GM23338 (cell line): ENCODE data around the gene FHAD1. TPM values are rescaled to one million over a fixed set of nuclear protein-coding genes. Genes with fewer than 3 reads are reported as not detected.

Experiments
- ATAC-seq: fragments of 200-7000 bp; cut with Tn5 transposase; 3 replicates; pipeline ENCODE4 v1.9.1; 2020
- DNase-seq: peaks from one replicate; pipeline ENCODE4 v3.0.0-alpha.2; 2015; ENCODE audit warnings: low spot score
- H2AFZ ChIP-seq: fragments of 200-600 bp; sonication (generic); 2 replicates; pipeline ENCODE4 v1.8.0; 2016; ENCODE audit warnings: antibody characterized with exemption, mild to moderate bottlenecking, moderate library complexity
- H3F3A ChIP-seq: fragments of 200-600 bp; sonication (generic); replicated peaks from 2 replicates; pipeline ENCODE4 v1.8.0; 2017; ENCODE audit warnings: antibody characterized with exemption, mixed run types, low read depth
- H3K27ac ChIP-seq: fragments of 200-600 bp; sonication (generic); 2 replicates; pipeline ENCODE4 v1.6.1; 2016; ENCODE audit warnings: low read depth
- H3K27me3 ChIP-seq: fragments of 200-600 bp; sonication (generic); 2 replicates; pipeline ENCODE4 v1.8.0; 2016; ENCODE audit warnings: mild to moderate bottlenecking, mixed run types, moderate library complexity; ENCODE audit not compliant: insufficient read depth
- H3K36me3 ChIP-seq: fragments of 200-600 bp; sonication (generic); 2 replicates; pipeline ENCODE4 v1.8.0; 2016; ENCODE audit warnings: mild to moderate bottlenecking; ENCODE audit not compliant: insufficient read depth
- H3K4me1 ChIP-seq: fragments of 200-600 bp; sonication (generic); 2 replicates; pipeline ENCODE4 v1.8.0; 2016; ENCODE audit warnings: mild to moderate bottlenecking, moderate library complexity; ENCODE audit not compliant: insufficient read depth
- H3K4me2 ChIP-seq: fragments of 200-600 bp; sonication (generic); 2 replicates; pipeline ENCODE4 v1.7.1; 2017; ENCODE audit warnings: mixed run types
- H3K4me3 ChIP-seq: fragments of 200-600 bp; sonication (generic); 2 replicates; pipeline ENCODE4 v1.6.1; 2016; ENCODE audit warnings: mixed run types
- H3K79me2 ChIP-seq: fragments of 200-600 bp; sonication (generic); replicated peaks from 2 replicates; pipeline ENCODE4 v1.8.0; 2017; ENCODE audit warnings: mild to moderate bottlenecking; ENCODE audit not compliant: insufficient read depth
- H3K9me2 ChIP-seq: fragments of 200-600 bp; sonication (generic); 2 replicates; pipeline ENCODE4 v1.8.0; 2017; ENCODE audit not compliant: insufficient read depth
- H4K20me1 ChIP-seq: fragments of 200-600 bp; sonication (generic); replicated peaks from 2 replicates; pipeline ENCODE4 v1.8.0; 2017; ENCODE audit warnings: mild to moderate bottlenecking; ENCODE audit not compliant: insufficient read depth
- H3K27ac Mint-ChIP-seq: 2 replicates; pipeline ENCODE4 v1.8.0; 2020; ENCODE audit warnings: inconsistent platforms, mild to moderate bottlenecking, moderate library complexity, mixed read lengths
- H3K27me3 Mint-ChIP-seq: 3 replicates; pipeline ENCODE4 v1.8.0; 2022; ENCODE audit warnings: low read depth, mild to moderate bottlenecking, moderate library complexity, mixed read lengths, inconsistent platforms; ENCODE audit not compliant: insufficient read depth, poor library complexity
- H3K36me3 Mint-ChIP-seq: 3 replicates; pipeline ENCODE4 v1.8.0; 2021; ENCODE audit warnings: low read depth, mild to moderate bottlenecking, inconsistent platforms, moderate library complexity, mixed read lengths
- H3K4me1 Mint-ChIP-seq: 3 replicates; pipeline ENCODE4 v1.8.0; 2020; ENCODE audit warnings: mild to moderate bottlenecking, inconsistent platforms, mixed read lengths
- H3K4me3 Mint-ChIP-seq: 3 replicates; pipeline ENCODE4 v1.8.0; 2021; ENCODE audit warnings: moderate library complexity, mild to moderate bottlenecking, inconsistent platforms, mixed read lengths
- H3K9me3 Mint-ChIP-seq: 3 replicates; pipeline ENCODE4 v1.8.0; 2020; ENCODE audit warnings: moderate library complexity, mild to moderate bottlenecking, inconsistent platforms, mixed read lengths
- CTCF ChIP-seq, 2 experiments: fragments of 200-600 bp in 1 of 2; sonication (generic) in 1 of 2; conservative IDR thresholded peaks; 2 replicates each; pipeline versions ENCODE4 v1.5.1 to v1.6.1; 2016 to 2017; ENCODE audit warnings: antibody characterized with exemption in 2 of 2, low read depth in 2 of 2, mild to moderate bottlenecking in 2 of 2, moderate library complexity in 1 of 2
- EZH2 ChIP-seq: fragments of 200-600 bp; sonication (generic); IDR thresholded peaks from one replicate; pipeline ENCODE4 v1.8.0; 2017; ENCODE audit warnings: antibody characterized with exemption, mild to moderate bottlenecking, low read depth; ENCODE audit not compliant: unreplicated experiment
- EZH2phosphoT487 ChIP-seq: fragments of 200-600 bp; sonication (generic); IDR thresholded peaks from one replicate; pipeline ENCODE4 v1.8.1; 2018; ENCODE audit warnings: antibody characterized with exemption; ENCODE audit not compliant: unreplicated experiment
- POLR2AphosphoS5 ChIP-seq: IDR thresholded peaks from 2 replicates; pipeline ENCODE4 v1.6.1; 2016; ENCODE audit warnings: antibody characterized with exemption, low read depth
- ZNF114 ChIP-seq: fragments of 250-450 bp; sonication (Bioruptor Pico); IDR thresholded peaks from 2 replicates; pipeline ENCODE4 v1.5.0; 2020; ENCODE audit warnings: mild to moderate bottlenecking, moderate library complexity
- ZNF462 ChIP-seq: fragments of 250-450 bp; sonication (Bioruptor Pico); IDR thresholded peaks from 2 replicates; pipeline ENCODE4 v1.5.0; 2020; ENCODE audit warnings: mild to moderate bottlenecking, moderate library complexity
- polyA plus RNA-seq: library from polyadenylated mRNA; unstranded; fragments of >200 nt; fragmentation: Nextera tagmentation; extraction: Ambion mirVana; gene quantifications from 2 replicates; pipeline ENCODE4 v1.2.1, GENCODE V29; 2016
- total RNA-seq: library from RNA; depleted of rRNA; stranded (reverse); fragments of >200 nt; shearing (Covaris generic); gene quantifications from 2 replicates; pipeline ENCODE4 v1.2.3, GENCODE V29; 2014
- TF ChIP-seq, protein P1 (sequence below): IDR thresholded peaks from one replicate; pipeline ENCODE4 v1.6.1; 2018; ENCODE audit warnings: antibody characterized with exemption; ENCODE audit not compliant: unreplicated experiment

FHAD1 gene
- total and polyA plus RNA-seq, 2 experiments from 2014 or later, result 1.8 to 3.3 TPM

DNA sequence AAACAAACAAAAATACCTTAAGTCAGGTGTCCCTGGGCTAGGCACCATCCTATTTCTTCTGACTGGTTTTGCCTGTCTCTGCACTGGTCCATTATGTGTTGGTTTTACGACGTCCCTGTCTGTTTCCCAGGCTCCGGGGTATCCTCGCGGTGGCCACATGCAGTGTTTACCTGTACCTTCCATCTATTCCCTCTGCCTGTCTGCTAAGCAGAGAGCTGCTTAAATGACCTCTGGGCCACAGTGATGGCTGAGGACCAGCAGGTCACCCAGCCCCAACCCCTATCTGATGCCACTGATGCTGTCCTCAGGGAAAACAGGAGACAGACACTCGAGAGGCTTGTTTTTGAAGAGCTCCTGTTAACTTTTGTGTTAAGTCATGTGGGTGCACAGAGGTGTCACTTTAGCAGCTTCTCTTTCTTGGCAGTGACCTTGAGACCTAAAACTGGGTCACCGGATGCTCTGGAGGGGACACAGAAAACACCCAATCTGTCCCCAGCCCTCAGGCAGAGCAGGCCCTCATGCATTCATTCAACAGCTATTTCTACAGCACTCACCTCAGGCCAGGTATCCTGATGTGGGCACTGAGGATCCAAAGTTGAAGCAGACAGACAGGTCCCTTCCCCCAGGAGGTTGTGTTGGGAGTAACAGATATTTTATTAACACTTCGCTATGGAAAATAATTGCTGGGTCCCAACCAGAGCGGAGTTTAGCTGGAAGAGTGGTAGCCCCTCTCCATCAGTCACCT lies 158.3 kb downstream of the FHAD1 start:
- no peak overlapping the region for H3K27ac ChIP-seq
- H3K27ac Mint-ChIP-seq, result no peak overlapping the region
- no peak overlapping the region for H3K4me3 Mint-ChIP-seq
- H3K4me3 ChIP-seq, result no peak overlapping the region
- no peak for TF ChIP-seq POLR2AphosphoS5
- H3K79me2 ChIP-seq, result no peaks in the 10 kb centered on the region
- peaks cover 7% of the 10 kb centered on the region; the same call in 2 of the 3 replicates for H3K4me1 Mint-ChIP-seq
- peaks cover 1% of the 10 kb centered on the region; the same call in 2 of the 3 replicates for H3K36me3 Mint-ChIP-seq
- peaks cover 10% of the 10 kb centered on the region for H3K4me1 ChIP-seq
- H3K27me3 Mint-ChIP-seq, result peaks cover 13% of the 10 kb centered on the region
- H3K27me3 ChIP-seq, result peaks cover 9% of the 10 kb centered on the region
- H2AFZ ChIP-seq, result no peak overlapping the region
- H3K36me3 ChIP-seq, result no peaks in the 10 kb centered on the region
- no peaks in the 10 kb centered on the region for H3K9me2 ChIP-seq
- no peaks in the 10 kb centered on the region for H4K20me1 ChIP-seq
- H3K4me2 ChIP-seq, result no peak overlapping the region
- peaks cover 8% of the 10 kb centered on the region for H3K9me3 Mint-ChIP-seq
- H3F3A ChIP-seq, result no peaks in the 10 kb centered on the region
- ATAC-seq, result no peak
- no peak for DNase-seq

DNA sequence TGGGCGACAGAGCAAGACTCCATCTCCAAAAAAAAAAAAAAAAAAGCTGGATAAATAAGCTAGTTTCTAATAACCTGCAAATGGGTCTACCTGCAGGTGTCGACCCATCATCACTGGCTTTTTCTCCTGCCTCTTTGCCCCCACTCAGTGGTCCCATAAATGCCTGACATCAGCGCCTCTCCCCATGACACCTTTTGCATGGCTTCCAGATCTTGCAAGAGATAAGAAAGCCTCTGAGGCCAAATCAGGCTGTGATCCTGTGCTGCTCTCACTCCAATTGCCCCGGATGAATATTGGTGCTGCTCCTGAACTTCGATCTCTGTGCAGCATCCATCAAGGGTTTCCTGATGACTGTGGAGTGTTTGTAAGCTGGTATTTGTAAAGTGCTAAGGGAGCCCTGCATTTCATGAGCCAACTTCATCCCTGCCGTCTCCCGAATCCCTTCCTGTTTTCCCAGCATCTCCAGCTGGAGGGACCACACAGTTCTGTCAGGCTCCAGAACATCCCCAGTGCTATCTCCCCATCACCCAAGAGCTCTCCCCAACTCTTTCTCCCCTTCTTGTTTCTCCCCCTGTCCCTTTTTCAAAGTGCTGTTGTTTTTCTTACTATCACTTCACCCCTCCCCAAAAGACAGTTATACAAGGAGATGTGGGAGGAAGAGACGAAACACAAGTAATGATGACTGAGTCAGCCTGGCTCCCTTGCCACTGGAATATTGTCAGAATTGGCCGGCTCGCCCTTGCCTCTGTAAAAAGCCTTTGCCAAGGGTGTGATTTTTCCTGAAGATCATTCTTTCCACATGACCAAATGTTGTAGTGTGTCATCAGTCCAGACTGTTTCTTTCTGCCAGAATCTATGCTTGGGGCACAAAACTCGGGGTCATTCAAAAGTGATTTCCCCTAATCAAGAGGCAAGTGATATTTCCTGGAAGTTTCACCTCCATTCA lies 159.9 kb downstream of the FHAD1 start:
- H3K27ac ChIP-seq, result no peak overlapping the region
- no peaks in the 10 kb centered on the region for H3K79me2 ChIP-seq
- no peak overlapping the region for H3K4me3 ChIP-seq
- peaks cover 24% of the 10 kb centered on the region for H3K27me3 ChIP-seq
- H3F3A ChIP-seq, result no peaks in the 10 kb centered on the region
- Mint-ChIP-seq H3K4me3 (no peak overlapping the region), H3K4me1 (peaks cover 14% of the 10 kb centered on the region), H3K9me3 (no peaks in the 10 kb centered on the region), H3K27me3 (peaks cover 25% of the 10 kb centered on the region), H3K36me3 (no peaks in the 10 kb centered on the region), H3K27ac (no peak overlapping the region)
- no peaks in the 10 kb centered on the region for H3K36me3 ChIP-seq
- H2AFZ ChIP-seq, result no peak overlapping the region
- peaks cover 10% of the 10 kb centered on the region for H3K4me1 ChIP-seq
- no peaks in the 10 kb centered on the region for H4K20me1 ChIP-seq
- ATAC-seq (no peak), DNase-seq (no peak)
- no peak overlapping the region for H3K4me2 ChIP-seq
- no peaks in the 10 kb centered on the region for H3K9me2 ChIP-seq
- TF ChIP-seq ZNF114 (no peak), EZH2 (no peak), CTCF (conservative IDR thresholded peaks at IDR 0.05; ENCODE audit: low read depth in 2 of 2) (no peak), ZNF462 (CRISPR knock-in tag) (no peak), POLR2AphosphoS5 (no peak), EZH2phosphoT487 (no peak)
- TF ChIP-seq, protein P1, sequence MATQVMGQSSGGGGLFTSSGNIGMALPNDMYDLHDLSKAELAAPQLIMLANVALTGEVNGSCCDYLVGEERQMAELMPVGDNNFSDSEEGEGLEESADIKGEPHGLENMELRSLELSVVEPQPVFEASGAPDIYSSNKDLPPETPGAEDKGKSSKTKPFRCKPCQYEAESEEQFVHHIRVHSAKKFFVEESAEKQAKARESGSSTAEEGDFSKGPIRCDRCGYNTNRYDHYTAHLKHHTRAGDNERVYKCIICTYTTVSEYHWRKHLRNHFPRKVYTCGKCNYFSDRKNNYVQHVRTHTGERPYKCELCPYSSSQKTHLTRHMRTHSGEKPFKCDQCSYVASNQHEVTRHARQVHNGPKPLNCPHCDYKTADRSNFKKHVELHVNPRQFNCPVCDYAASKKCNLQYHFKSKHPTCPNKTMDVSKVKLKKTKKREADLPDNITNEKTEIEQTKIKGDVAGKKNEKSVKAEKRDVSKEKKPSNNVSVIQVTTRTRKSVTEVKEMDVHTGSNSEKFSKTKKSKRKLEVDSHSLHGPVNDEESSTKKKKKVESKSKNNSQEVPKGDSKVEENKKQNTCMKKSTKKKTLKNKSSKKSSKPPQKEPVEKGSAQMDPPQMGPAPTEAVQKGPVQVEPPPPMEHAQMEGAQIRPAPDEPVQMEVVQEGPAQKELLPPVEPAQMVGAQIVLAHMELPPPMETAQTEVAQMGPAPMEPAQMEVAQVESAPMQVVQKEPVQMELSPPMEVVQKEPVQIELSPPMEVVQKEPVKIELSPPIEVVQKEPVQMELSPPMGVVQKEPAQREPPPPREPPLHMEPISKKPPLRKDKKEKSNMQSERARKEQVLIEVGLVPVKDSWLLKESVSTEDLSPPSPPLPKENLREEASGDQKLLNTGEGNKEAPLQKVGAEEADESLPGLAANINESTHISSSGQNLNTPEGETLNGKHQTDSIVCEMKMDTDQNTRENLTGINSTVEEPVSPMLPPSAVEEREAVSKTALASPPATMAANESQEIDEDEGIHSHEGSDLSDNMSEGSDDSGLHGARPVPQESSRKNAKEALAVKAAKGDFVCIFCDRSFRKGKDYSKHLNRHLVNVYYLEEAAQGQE, result no peak
